GM18870 (cell line): Measurements from ENCODE around the gene TMEM39A.

Experiments used
- ATAC-seq: cut with Tn5 transposase; IDR thresholded peaks from one replicate; pipeline ENCODE4 v1.9.1; 2021; ENCODE audit warnings: moderate library complexity; ENCODE audit not compliant: unreplicated experiment

TMEM39A gene

GRCh38 chr3:119401503-119402440, 61.6 kb downstream of the TMEM39A start:
- peak; percentile 54 for ATAC-seq

- peak; percentile 43 for ATAC-seq
These were observed 62.3 kb downstream of the TMEM39A start for GRCh38 chr3:119401069-119401468.

DNA sequence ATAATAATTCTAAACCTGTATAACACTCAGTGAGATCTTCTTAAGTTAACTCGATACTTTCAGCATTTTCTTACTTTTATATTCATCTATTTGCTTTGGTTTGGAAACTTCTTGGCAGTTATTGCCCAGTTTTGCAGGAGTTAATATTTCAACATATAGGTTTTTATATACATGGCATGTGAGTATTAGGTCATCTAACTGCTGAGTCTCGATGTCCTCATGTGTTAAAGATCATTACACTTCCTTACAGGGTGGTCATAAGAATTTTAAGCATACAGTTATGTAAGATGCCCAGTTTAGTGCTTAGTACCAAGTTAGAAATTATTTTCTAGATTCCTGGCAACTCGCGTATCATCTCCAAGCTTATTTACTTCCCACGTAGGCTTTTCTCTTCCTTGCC, 62.9 kb downstream of the TMEM39A start:
- ATAC-seq = no peak

GRCh38 chr3:119396870-119397269, 66.5 kb downstream of the TMEM39A start:
- ATAC-seq = no peak

GRCh38 chr3:119395923-119396358, 67.5 kb downstream of the TMEM39A start:
- ATAC-seq = peak; percentile 81

GRCh38 chr3:119388577-119388976, 74.8 kb downstream of the TMEM39A start:
- ATAC-seq = no peak

GRCh38 chr3:119382134-119382533, 81.3 kb downstream of the TMEM39A start:
- ATAC-seq = no peak

DNA sequence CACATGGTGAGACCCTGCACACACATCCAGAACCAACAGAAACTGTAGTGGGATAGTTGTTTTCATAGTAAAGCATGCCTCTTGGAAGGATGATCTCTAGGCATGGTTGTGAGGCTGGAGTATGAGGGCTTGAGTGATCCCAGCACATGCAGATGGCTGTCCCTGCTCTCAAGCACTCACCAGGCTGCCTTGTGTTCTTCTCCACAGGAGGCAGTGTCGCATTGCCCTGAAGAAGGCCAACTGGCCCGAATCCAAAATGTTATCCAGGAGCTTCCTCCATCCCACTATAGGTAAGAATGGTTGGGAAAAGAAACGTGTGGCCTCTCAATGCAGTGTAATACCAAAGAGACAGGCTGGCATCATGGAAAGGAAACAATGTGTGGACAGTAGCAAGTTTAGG, 82.7 kb downstream of the TMEM39A start:
- no peak for ATAC-seq
